Left lung (tissue), 10 donors: Measurements from ENCODE around the gene RASSF8. TPM values are rescaled to one million over a fixed set of nuclear protein-coding genes. Genes with fewer than 3 reads are reported as not detected.

Experiments
- ATAC-seq: fragments of 200-7000 bp; cut with Tn5 transposase; one replicate; pipeline ENCODE4 v1.9.1; 2020; ENCODE audit warnings: moderate library complexity
- DNase-seq, 4 donors: peaks; one replicate each; pipeline ENCODE4 v3.0.0-alpha.2; 2013 to 2020
- H3K27ac ChIP-seq, 2 donors: fragments of 200-600 bp; sonication (generic) in 1 of 2; one replicate each; pipeline versions ENCODE4 v1.5.0 to v1.8.0; 2020 to 2021
- H3K27me3 ChIP-seq, 2 donors: fragments of 200-600 bp; sonication (generic) in 1 of 2; one replicate each; pipeline versions ENCODE4 v1.5.0 to v1.8.0; 2020 to 2021
- H3K36me3 ChIP-seq, 2 donors: fragments of 200-600 bp; sonication (generic) in 1 of 2; one replicate each; pipeline versions ENCODE4 v1.5.0 to v1.8.0; 2020 to 2021
- H3K4me1 ChIP-seq, 2 donors: fragments of 200-600 bp; one replicate each; pipeline ENCODE4 v1.8.0; 2021
- H3K4me3 ChIP-seq, 2 donors: fragments of 200-600 bp; sonication (generic) in 1 of 2; one replicate each; pipeline versions ENCODE4 v1.5.0 to v1.8.0; 2020 to 2021; ENCODE audit warnings: mild to moderate bottlenecking in 1 of 2
- H3K9me3 ChIP-seq, 2 donors: fragments of 200-600 bp; sonication (generic) in 1 of 2; one replicate each; pipeline versions ENCODE4 v1.5.0 to v1.8.0; 2020 to 2021
- intact Hi-C, 2 donors: fragments of 100-400 bp; cut with DNase I; formaldehyde crosslinking; loops; one replicate each; pipeline versions ENCODE4 v1.11.2 to v1.14.2; 2022
- polyA plus RNA-seq, 6 donors: library from polyadenylated mRNA; unstranded; fragments of 120-200 nt; gene quantifications; one replicate each; pipeline ENCODE4 v1.2.1, GENCODE V29; 2013; ENCODE audit not compliant: insufficient read length in 6 of 6
- total RNA-seq, 2 donors: library from RNA; stranded (reverse); fragmentation: NEBNext Ultra II Directional; extraction: Animal tissue kit (Norgen Biotek cat#: 25700); gene quantifications; one replicate each; pipeline ENCODE4 v1.2.1, GENCODE V29; 2021
- TF ChIP-seq, protein P1 (sequence below), 2 donors: fragments of 200-600 bp; sonication (generic) in 1 of 2; IDR thresholded peaks; one replicate each; pipeline versions ENCODE4 v1.5.0 to v1.8.0; 2021; ENCODE audit warnings: antibody characterized with exemption in 2 of 2
- donor health status: DM: no; HTN: yes; CAD: no.
- donor health status: DM: no; HTN: no; CAD: no.

Gene RASSF8
- total and polyA plus RNA-seq, 8 donors = 32.5 to 45.3 (median 37.1) TPM

DNA sequence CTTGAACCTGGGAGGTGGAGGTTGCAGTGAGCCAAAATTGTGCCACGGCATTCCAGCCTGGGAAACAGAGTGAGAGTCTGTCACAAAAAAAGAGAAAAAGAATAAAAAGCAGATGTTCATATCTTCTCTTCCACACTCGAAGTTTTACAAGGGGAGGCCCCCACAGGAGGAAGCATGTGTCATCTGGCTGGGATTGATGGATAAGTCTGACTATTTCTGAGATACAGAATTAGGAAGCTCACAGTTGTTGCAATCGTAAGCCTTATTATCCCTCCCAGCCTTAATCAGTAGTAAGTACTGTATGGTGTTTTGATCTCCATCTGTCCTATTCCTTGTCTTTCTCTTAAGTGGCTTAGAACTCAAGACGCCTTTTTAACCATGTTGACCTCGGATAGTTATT lies 31.9 kb upstream of the RASSF8 start:
- ATAC-seq = no peak
- no peaks in the 10 kb centered on the region for H3K4me1 ChIP-seq
- no peaks in the 10 kb centered on the region for H3K27me3 ChIP-seq
- H3K27ac ChIP-seq = no peak overlapping the region
- DNase-seq = no peak
- H3K36me3 ChIP-seq = no peaks in the 10 kb centered on the region
- H3K9me3 ChIP-seq = no peaks in the 10 kb centered on the region
- TF ChIP-seq, protein P1, sequence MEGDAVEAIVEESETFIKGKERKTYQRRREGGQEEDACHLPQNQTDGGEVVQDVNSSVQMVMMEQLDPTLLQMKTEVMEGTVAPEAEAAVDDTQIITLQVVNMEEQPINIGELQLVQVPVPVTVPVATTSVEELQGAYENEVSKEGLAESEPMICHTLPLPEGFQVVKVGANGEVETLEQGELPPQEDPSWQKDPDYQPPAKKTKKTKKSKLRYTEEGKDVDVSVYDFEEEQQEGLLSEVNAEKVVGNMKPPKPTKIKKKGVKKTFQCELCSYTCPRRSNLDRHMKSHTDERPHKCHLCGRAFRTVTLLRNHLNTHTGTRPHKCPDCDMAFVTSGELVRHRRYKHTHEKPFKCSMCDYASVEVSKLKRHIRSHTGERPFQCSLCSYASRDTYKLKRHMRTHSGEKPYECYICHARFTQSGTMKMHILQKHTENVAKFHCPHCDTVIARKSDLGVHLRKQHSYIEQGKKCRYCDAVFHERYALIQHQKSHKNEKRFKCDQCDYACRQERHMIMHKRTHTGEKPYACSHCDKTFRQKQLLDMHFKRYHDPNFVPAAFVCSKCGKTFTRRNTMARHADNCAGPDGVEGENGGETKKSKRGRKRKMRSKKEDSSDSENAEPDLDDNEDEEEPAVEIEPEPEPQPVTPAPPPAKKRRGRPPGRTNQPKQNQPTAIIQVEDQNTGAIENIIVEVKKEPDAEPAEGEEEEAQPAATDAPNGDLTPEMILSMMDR (IDR thresholded peaks at IDR 0.05) = no peak
- H3K4me3 ChIP-seq = no peak overlapping the region
- intact Hi-C loops = no loop called here

DNA sequence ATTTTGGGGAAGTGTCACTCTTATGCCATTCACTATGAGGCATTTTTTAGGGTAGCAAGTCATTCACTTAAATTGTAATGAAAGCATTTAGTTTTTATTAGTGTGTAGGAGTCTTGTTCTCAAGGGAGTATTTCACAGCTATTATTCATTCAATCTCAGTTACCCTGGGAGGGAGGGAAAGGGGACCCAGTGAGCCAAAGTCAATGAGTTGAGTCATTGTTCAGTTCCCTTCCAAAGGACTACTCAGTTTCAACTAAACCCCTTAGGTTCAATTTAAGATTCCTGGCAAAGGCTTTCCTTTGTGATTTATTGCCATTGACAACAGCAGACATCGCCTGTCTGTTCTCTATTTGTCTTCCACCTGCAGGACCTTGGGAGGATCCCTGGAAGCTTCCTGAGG lies 29.3 kb upstream of the RASSF8 start:
- Histone ChIP-seq H3K9me3 (no peaks in the 10 kb centered on the region), H3K36me3 (no peaks in the 10 kb centered on the region), H3K4me1 (no peaks in the 10 kb centered on the region), H3K27ac (no peak overlapping the region), H3K4me3 (no peak overlapping the region), H3K27me3 (no peaks in the 10 kb centered on the region)
- DNase-seq = no peak
- no peak for ATAC-seq
- intact Hi-C loops = no loop called here
- TF ChIP-seq, protein P1 (IDR thresholded peaks at IDR 0.05) = no peak

DNA sequence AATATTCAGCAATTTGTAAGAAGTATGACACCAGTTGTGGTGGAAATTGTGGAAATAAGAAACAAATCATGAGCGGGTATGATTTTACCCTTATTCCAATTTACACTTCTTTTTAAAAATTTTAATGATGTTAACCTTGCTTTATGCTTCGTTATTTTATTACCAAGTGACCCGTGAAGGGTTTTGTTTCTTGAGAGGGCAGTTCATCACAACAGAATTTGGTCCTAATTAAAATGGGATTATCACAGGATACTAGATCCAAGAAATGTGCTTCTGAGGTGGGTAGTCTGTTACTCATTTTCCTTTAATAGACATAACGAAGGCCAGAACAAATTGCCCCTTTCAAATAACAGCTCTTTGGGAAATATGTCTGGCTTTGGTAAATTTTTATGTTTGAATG lies 25.5 kb upstream of the RASSF8 start:
- TF ChIP-seq, protein P1 (IDR thresholded peaks at IDR 0.05) = no peak
- ATAC-seq (no peak), DNase-seq (no peak)
- Histone ChIP-seq H3K27me3 (no peaks in the 10 kb centered on the region), H3K9me3 (no peaks in the 10 kb centered on the region), H3K27ac (no peak overlapping the region), H3K4me1 (no peaks in the 10 kb centered on the region), H3K4me3 (no peak overlapping the region), H3K36me3 (no peaks in the 10 kb centered on the region)
- intact Hi-C loops = no loop called here

DNA sequence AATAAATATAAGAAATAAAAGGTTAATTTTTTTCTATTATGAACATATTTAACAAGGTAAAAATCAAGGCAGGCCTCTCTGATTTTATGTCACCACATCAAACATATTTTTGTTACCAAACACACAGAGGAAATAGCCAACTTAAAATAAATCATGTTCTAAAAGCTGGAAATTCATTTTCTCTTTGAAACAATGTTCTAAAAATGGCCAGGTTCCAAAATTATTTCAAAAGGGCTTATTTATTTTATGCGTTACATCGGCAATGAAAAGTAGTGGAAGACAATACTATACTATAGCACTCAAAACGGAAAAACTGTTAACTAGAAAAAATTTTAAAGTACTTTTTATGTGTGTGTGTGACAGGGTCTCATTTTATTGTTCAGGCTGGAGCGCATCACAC lies 24.0 kb upstream of the RASSF8 start:
- intact Hi-C loops = no loop called here
- DNase-seq (no peak), ATAC-seq (no peak)
- Histone ChIP-seq H3K36me3 (no peaks in the 10 kb centered on the region), H3K27ac (no peak overlapping the region), H3K27me3 (no peaks in the 10 kb centered on the region), H3K4me3 (no peak overlapping the region), H3K9me3 (no peaks in the 10 kb centered on the region), H3K4me1 (no peaks in the 10 kb centered on the region)
- TF ChIP-seq, protein P1 (IDR thresholded peaks at IDR 0.05) = no peak

DNA sequence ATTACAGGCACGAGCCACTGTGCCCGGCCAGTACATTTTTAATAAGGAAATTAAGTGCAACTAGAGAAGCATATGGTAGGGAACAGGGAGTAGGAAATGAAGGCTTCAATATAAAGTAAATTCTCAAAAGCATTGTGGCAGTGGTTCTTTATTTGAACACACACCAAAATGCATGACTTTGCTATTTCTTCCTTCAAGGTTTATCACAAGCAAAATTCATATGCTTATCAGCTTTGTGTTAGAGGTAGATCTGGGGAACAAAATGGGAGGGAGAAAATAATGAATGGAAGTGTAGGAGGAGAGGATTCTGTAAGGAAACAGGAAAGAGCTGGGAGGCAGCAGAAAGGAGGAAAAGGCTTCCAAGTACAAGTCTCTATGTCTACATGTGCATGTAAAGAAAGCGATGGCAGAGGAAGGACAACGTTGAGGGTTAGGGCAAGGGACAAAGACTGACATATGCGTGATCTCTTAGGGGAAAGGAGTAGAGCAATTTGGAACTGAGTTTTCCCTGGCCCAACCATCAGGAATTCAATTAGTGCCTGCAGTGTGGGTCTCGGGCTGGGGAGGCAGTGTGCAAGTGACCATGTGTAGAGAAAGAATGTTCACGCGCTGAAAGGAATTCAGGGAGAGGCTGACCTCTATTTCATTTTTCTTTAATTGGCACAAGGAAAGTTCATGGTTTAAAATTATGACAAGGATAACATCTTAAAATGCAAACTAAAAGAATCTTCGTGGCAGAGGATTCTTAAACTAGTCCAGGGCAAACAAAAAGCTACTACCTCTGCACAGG lies 22.9 kb upstream of the RASSF8 start:
- H3K4me3 ChIP-seq = no peak overlapping the region
- H3K36me3 ChIP-seq = no peaks in the 10 kb centered on the region
- intact Hi-C loops = no loop called here
- no peaks in the 10 kb centered on the region for H3K4me1 ChIP-seq
- ATAC-seq (no peak), DNase-seq (no peak)
- no peaks in the 10 kb centered on the region for H3K9me3 ChIP-seq
- no peak overlapping the region for H3K27ac ChIP-seq
- TF ChIP-seq, protein P1 (IDR thresholded peaks at IDR 0.05) = no peak
- H3K27me3 ChIP-seq = no peaks in the 10 kb centered on the region
